A673 (cell line): ENCODE data around the gene GTPBP6. TPM values are rescaled to one million over a fixed set of nuclear protein-coding genes. Genes with fewer than 3 reads are reported as not detected.

ENCODE experiments used
- BruUV-seq: library from RNA; stranded (reverse); fragments of 400-500 nt; replicated peaks from 2 replicates; lab custom pipeline; 2021; lab: Mats Ljungman, UMichigan
- CTCF ChIA-PET: fragments of 300-600 bp; sonication (Branson Sonifier 250); formaldehyde crosslinking; loops from one replicate; lab custom pipeline; 2022; ENCODE audit warnings: antibody characterized with exemption; lab: Charles Lee
- POLR2A ChIA-PET: fragments of 300-600 bp; sonication (Branson Sonifier 250); formaldehyde crosslinking; loops from one replicate; lab custom pipeline; 2022; ENCODE audit warnings: antibody characterized with exemption; ENCODE audit not compliant: low non-redundant PET; lab: Charles Lee
- DNase-seq: peaks from one replicate; pipeline ENCODE4 v3.0.0-alpha.2; 2015; ENCODE audit warnings: low spot score
- H3K27ac ChIP-seq: fragments of 200-600 bp; sonication (generic); 2 replicates; pipeline ENCODE4 v1.5.1; 2016; ENCODE audit warnings: mixed run types, low read depth, mild to moderate bottlenecking, mixed read lengths, antibody characterized with exemption, low read length; ENCODE audit not compliant: poor library complexity, severe bottlenecking
- H3K27me3 ChIP-seq: fragments of 200-600 bp; sonication (generic); replicated peaks from 2 replicates; pipeline ENCODE4 v1.6.1; 2017; ENCODE audit warnings: mixed run types, low read depth, mild to moderate bottlenecking, mixed read lengths, antibody characterized with exemption, low read length; ENCODE audit not compliant: insufficient read depth, poor library complexity
- H3K36me3 ChIP-seq: fragments of 200-600 bp; sonication (generic); 2 replicates; pipeline ENCODE4 v1.6.1; 2016; ENCODE audit warnings: mixed run types, mild to moderate bottlenecking, mixed read lengths, antibody characterized with exemption, low read length; ENCODE audit not compliant: insufficient read depth, poor library complexity, severe bottlenecking
- H3K4me1 ChIP-seq: fragments of 200-600 bp; sonication (generic); 2 replicates; pipeline ENCODE4 v1.6.1; 2017; ENCODE audit warnings: mixed run types, mild to moderate bottlenecking, mixed read lengths, antibody characterized with exemption, low read length; ENCODE audit not compliant: insufficient read depth, poor library complexity, severe bottlenecking
- H3K4me3 ChIP-seq: fragments of 200-600 bp; sonication (generic); 2 replicates; pipeline ENCODE4 v1.5.1; 2016; ENCODE audit warnings: low read depth, mixed run types, mild to moderate bottlenecking, mixed read lengths, low read length; ENCODE audit not compliant: poor library complexity, severe bottlenecking
- H3K9me3 ChIP-seq: fragments of 200-600 bp; sonication (generic); 2 replicates; pipeline ENCODE4 v1.6.1; 2016; ENCODE audit warnings: mixed run types, low read depth, mild to moderate bottlenecking, mixed read lengths, antibody characterized with exemption, low read length; ENCODE audit not compliant: poor library complexity, severe bottlenecking
- CTCF ChIP-seq: fragments of 300-800, 200-600 bp; sonication (generic); conservative IDR thresholded peaks from 2 replicates; pipeline ENCODE4 v1.5.1; 2017; ENCODE audit warnings: low read depth, mild to moderate bottlenecking, antibody characterized with exemption, low read length, moderate library complexity, mixed read lengths
- EZH2 ChIP-seq: fragments of 200-600 bp; sonication (generic); IDR thresholded peaks from 2 replicates; pipeline ENCODE4 v1.6.1; 2017; ENCODE audit warnings: borderline replicate concordance, low read depth, mild to moderate bottlenecking, mixed read lengths, antibody characterized with exemption, low read length; ENCODE audit not compliant: poor library complexity, severe bottlenecking
- intact Hi-C: fragments of 100-400 bp; cut with micrococcal nuclease; formaldehyde crosslinking; loops from one replicate; pipeline ENCODE4 v1.10.0; 2022; ENCODE audit not compliant: unreplicated experiment
- total RNA-seq: library from RNA; stranded (reverse); gene quantifications from 2 replicates; pipeline ENCODE4 v1.2.3, GENCODE V29; 2021

Gene GTPBP6
- total RNA-seq, 1 experiment from 2014 or later: 85.1 TPM

GRCh38 chrX:338836-339400 is 20.3 kb upstream of the GTPBP6 start:
- Histone ChIP-seq H3K4me1 (no peaks in the 10 kb centered on the region), H3K4me3 (no peak overlapping the region), H3K27ac (no peak overlapping the region), H3K27me3 (no peaks in the 10 kb centered on the region), H3K36me3 (no peaks in the 10 kb centered on the region), H3K9me3 (no peaks in the 10 kb centered on the region)
- intact Hi-C loops: no loop called here
- BruUV-seq: no TSS peak
- no peak for DNase-seq
- ChIA-PET CTCF (no interaction called here), POLR2A (no interaction called here)
- no peak for TF ChIP-seq EZH2
- TF ChIP-seq CTCF: no peak

- TF ChIP-seq CTCF (no peak), EZH2 (no peak)
- no TSS peak for BruUV-seq
- ChIA-PET CTCF (no interaction called here), POLR2A (no interaction called here)
- Histone ChIP-seq H3K4me1 (no peaks in the 10 kb centered on the region), H3K9me3 (no peaks in the 10 kb centered on the region), H3K27me3 (no peaks in the 10 kb centered on the region), H3K4me3 (no peak overlapping the region), H3K36me3 (no peaks in the 10 kb centered on the region), H3K27ac (no peak overlapping the region)
- intact Hi-C loops: no loop called here
- DNase-seq: no peak
Measured at GRCh38 chrX:338281-338835, 19.8 kb upstream of the GTPBP6 start.

GRCh38 chrX:337331-337831 is 18.8 kb upstream of the GTPBP6 start:
- H3K4me3 ChIP-seq: no peak overlapping the region
- TF ChIP-seq CTCF (no peak), EZH2 (no peak)
- no peaks in the 10 kb centered on the region for H3K27me3 ChIP-seq
- POLR2A ChIA-PET: no interaction called here
- H3K4me1 ChIP-seq: no peaks in the 10 kb centered on the region
- no peaks in the 10 kb centered on the region for H3K36me3 ChIP-seq
- no peak for DNase-seq
- CTCF ChIA-PET: no interaction called here
- intact Hi-C loops: no loop called here
- H3K9me3 ChIP-seq: no peaks in the 10 kb centered on the region
- BruUV-seq: no TSS peak
- no peak overlapping the region for H3K27ac ChIP-seq
